Endodermal cell (in vitro differentiated cells): ENCODE measurements around the gene CHRNA3. TPM values are rescaled to one million over a fixed set of nuclear protein-coding genes. Genes with fewer than 3 reads are reported as not detected.

Experiments
- DNase-seq: peaks from one replicate; pipeline ENCODE4 v3.0.0-alpha.2; 2017
- H3K27ac ChIP-seq: 2 replicates; pipeline ENCODE4 v1.5.1; 2013; ENCODE audit warnings: mild to moderate bottlenecking, low read depth, low read length, moderate library complexity
- H3K27me3 ChIP-seq: 2 replicates; pipeline ENCODE4 v1.6.1; 2013; ENCODE audit warnings: mild to moderate bottlenecking, low read length, moderate library complexity; ENCODE audit not compliant: insufficient read depth, control insufficient read depth, poor library complexity, severe bottlenecking
- H3K36me3 ChIP-seq: 2 replicates; pipeline ENCODE4 v1.7.0; 2013; ENCODE audit warnings: mild to moderate bottlenecking, low read length, moderate library complexity; ENCODE audit not compliant: control insufficient read depth, insufficient read depth
- H3K4me1 ChIP-seq: one replicate; pipeline ENCODE4 v1.7.0; 2013; ENCODE audit warnings: low read length; ENCODE audit not compliant: control insufficient read depth, insufficient read depth
- H3K4me3 ChIP-seq: 2 replicates; pipeline ENCODE4 v1.5.1; 2013; ENCODE audit warnings: mild to moderate bottlenecking, low read length, moderate library complexity
- H3K9ac ChIP-seq: 2 replicates; pipeline ENCODE4 v1.6.1; 2013; ENCODE audit warnings: mild to moderate bottlenecking, low read length, moderate library complexity; ENCODE audit not compliant: poor library complexity, severe bottlenecking; ENCODE audit errors: extremely low read depth
- H3K9me3 ChIP-seq: 2 replicates; pipeline ENCODE4 v1.6.1; 2013; ENCODE audit warnings: mild to moderate bottlenecking, low read length, moderate library complexity; ENCODE audit not compliant: control insufficient read depth
- H3K27ac Mint-ChIP-seq: 2 replicates; pipeline ENCODE4 v1.8.0; 2020; ENCODE audit warnings: mixed read lengths
- H3K27me3 Mint-ChIP-seq: 2 replicates; pipeline ENCODE4 v1.8.0; 2021; ENCODE audit warnings: mild to moderate bottlenecking, mixed read lengths; ENCODE audit not compliant: insufficient read depth
- H3K36me3 Mint-ChIP-seq: 2 replicates; pipeline ENCODE4 v1.8.0; 2020; ENCODE audit warnings: low read depth, mixed read lengths
- H3K4me1 Mint-ChIP-seq: 2 replicates; pipeline ENCODE4 v1.8.0; 2020; ENCODE audit warnings: mixed read lengths
- H3K4me3 Mint-ChIP-seq: 2 replicates; pipeline ENCODE4 v1.8.0; 2020; ENCODE audit warnings: mild to moderate bottlenecking, moderate library complexity, mixed read lengths
- H3K9me3 Mint-ChIP-seq: 2 replicates; pipeline ENCODE4 v1.8.0; 2020; ENCODE audit warnings: mild to moderate bottlenecking, mixed read lengths
- WGBS, 2 experiments: methylation state at CpG; one replicate each; pipeline versions ENCODE4 v1.1.5 to v1.1.7; 2013; ENCODE audit warnings: missing lambda C conversion rate in 2 of 2, mixed read lengths in 1 of 2; ENCODE audit not compliant: insufficient coverage in 1 of 2, insufficient read length in 1 of 2; 5-methylcytosine and 5-hydroxymethylcytosine counted together
- total RNA-seq, 2 donors: library from RNA; stranded (reverse); fragmentation: NEBNext Ultra II Directional in 1 of 2; extraction: Animal tissue kit (Norgen Biotek cat#: 25700) in 1 of 2; gene quantifications; 2 replicates in 1 of 2; 3 replicates in 1 of 2; pipeline ENCODE4 v1.2.1, GENCODE V29; 2021
- TF ChIP-seq, protein P1 (sequence below): fragments of 200-600 bp; sonication (generic); conservative IDR thresholded peaks from 2 replicates; pipeline ENCODE4 v1.5.0; 2021; ENCODE audit warnings: antibody characterized with exemption, mild to moderate bottlenecking

CHRNA3 gene
- total RNA-seq, 2 donors from 2014 or later, result 1.6 to 3.7 TPM

DNA sequence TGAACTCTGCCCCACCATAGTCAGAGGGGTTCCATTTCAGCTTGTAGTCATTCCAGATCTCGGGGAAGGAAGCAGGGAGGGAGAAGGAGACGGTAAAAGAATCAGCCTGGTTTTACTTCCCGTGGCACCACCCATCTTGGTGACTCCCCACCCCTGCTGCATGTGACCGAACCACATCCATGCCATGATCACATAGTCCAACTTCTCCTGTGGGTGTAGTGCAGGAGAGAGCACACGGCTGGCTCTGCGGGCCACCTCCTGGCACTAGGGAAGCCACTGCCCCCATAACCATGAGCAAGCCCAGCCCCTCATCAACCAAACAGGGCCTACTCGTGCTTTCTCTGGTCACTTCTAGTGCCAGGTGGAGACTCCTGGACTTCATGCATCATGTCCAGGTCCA, 3.7 kb downstream of the CHRNA3 start:
- Mint-ChIP-seq H3K9me3 (no peaks in the 10 kb centered on the region), H3K4me1 (no peaks in the 10 kb centered on the region), H3K4me3 (no peak overlapping the region), H3K27me3 (peaks cover 30% of the 10 kb centered on the region), H3K27ac (no peak overlapping the region), H3K36me3 (no peaks in the 10 kb centered on the region)
- no peak for DNase-seq
- Histone ChIP-seq H3K27me3 (peaks cover 32% of the 10 kb centered on the region), H3K9me3 (no peaks in the 10 kb centered on the region), H3K4me3 (no peak overlapping the region), H3K9ac (no peak overlapping the region), H3K36me3 (no peaks in the 10 kb centered on the region), H3K27ac (no peak overlapping the region), H3K4me1 (no peaks in the 10 kb centered on the region)
- TF ChIP-seq, protein P1, sequence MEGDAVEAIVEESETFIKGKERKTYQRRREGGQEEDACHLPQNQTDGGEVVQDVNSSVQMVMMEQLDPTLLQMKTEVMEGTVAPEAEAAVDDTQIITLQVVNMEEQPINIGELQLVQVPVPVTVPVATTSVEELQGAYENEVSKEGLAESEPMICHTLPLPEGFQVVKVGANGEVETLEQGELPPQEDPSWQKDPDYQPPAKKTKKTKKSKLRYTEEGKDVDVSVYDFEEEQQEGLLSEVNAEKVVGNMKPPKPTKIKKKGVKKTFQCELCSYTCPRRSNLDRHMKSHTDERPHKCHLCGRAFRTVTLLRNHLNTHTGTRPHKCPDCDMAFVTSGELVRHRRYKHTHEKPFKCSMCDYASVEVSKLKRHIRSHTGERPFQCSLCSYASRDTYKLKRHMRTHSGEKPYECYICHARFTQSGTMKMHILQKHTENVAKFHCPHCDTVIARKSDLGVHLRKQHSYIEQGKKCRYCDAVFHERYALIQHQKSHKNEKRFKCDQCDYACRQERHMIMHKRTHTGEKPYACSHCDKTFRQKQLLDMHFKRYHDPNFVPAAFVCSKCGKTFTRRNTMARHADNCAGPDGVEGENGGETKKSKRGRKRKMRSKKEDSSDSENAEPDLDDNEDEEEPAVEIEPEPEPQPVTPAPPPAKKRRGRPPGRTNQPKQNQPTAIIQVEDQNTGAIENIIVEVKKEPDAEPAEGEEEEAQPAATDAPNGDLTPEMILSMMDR, result no peak
- WGBS, 2 experiments, result 86 to 89% methylated on average over 1 to 7 of the region's 7 CpGs

DNA sequence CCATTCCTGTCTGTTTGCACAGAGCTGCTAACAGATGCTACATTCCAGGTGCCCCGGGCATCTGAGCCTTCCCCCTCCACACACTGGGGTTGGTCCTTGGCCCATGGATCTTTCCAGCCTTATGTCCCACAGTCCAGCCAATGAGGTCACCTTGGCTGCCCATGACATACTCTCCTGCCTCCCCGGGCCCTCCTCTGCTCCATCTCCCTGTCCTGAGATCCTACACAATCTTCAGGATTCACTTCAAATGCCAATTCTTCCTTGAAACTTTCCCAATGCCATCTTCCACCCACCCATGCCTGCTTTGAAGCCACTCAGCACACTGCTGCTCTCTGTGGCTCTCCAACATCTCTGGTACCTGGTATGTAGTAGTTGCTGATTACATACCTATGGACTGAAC, 4.3 kb downstream of the CHRNA3 start:
- no peak for DNase-seq
- peaks cover 3% of the 10 kb centered on the region for H3K9me3 Mint-ChIP-seq
- peaks cover 25% of the 10 kb centered on the region for H3K27me3 Mint-ChIP-seq
- TF ChIP-seq, protein P1, result no peak
- H3K36me3 ChIP-seq, result no peaks in the 10 kb centered on the region
- H3K4me3 ChIP-seq, result no peak overlapping the region
- no peak overlapping the region for H3K4me3 Mint-ChIP-seq
- 63 to 93% methylated on average over 1 to 2 of the region's 2 CpGs for WGBS, 2 experiments
- H3K27ac Mint-ChIP-seq, result no peak overlapping the region
- H3K27me3 ChIP-seq, result peaks cover 26% of the 10 kb centered on the region
- H3K36me3 Mint-ChIP-seq, result no peaks in the 10 kb centered on the region
- no peaks in the 10 kb centered on the region for H3K9me3 ChIP-seq
- H3K9ac ChIP-seq, result no peak overlapping the region
- H3K4me1 ChIP-seq, result no peaks in the 10 kb centered on the region
- H3K27ac ChIP-seq, result no peak overlapping the region
- H3K4me1 Mint-ChIP-seq, result no peaks in the 10 kb centered on the region

DNA sequence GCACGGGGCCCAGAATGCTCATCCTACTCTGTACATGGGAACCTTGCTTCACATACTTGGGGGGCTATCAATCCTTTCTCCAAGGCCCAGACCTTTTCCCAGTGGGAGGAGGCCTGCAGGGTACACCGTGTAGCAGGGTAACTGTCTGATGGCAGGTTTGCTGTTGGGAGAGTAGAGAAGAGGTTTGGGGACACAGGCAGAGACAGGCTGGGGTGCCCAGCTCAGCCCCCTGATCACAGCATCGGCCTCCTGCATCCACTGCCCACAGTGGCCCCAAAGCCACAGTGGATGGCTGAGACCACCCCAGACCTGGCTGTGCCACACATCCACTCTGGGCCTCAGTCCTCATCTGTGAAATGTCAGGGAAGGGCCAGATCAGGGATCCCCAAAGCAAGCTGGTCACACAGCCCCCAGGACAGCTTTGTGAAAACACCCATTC, 5.6 kb downstream of the CHRNA3 start:
- no peak overlapping the region for H3K9ac ChIP-seq
- no peak for DNase-seq
- Mint-ChIP-seq H3K36me3 (no peaks in the 10 kb centered on the region), H3K27me3 (peaks cover 21% of the 10 kb centered on the region), H3K27ac (no peak overlapping the region), H3K4me1 (no peaks in the 10 kb centered on the region), H3K4me3 (no peak overlapping the region), H3K9me3 (peaks cover 6% of the 10 kb centered on the region)
- no peaks in the 10 kb centered on the region for H3K4me1 ChIP-seq
- H3K36me3 ChIP-seq, result no peaks in the 10 kb centered on the region
- H3K27ac ChIP-seq, result no peak overlapping the region
- WGBS, 2 experiments, result 86 to 90% methylated on average over 2 to 3 of the region's 3 CpGs
- no peak overlapping the region for H3K4me3 ChIP-seq
- H3K9me3 ChIP-seq, result no peaks in the 10 kb centered on the region
- TF ChIP-seq, protein P1, result no peak
- H3K27me3 ChIP-seq, result peaks cover 16% of the 10 kb centered on the region
